Mucosa of rectum (tissue), 2 donors: Measurements from ENCODE around the gene SEC61B.

ENCODE experiments used
- H3K27ac ChIP-seq, 2 donors: one replicate each; pipeline ENCODE4 v1.7.0; 2013; ENCODE audit warnings: inconsistent platforms in 2 of 2, low read depth in 2 of 2, low read length in 2 of 2
- H3K27me3 ChIP-seq, 2 donors: one replicate each; pipeline ENCODE4 v1.7.0; 2013; ENCODE audit warnings: low read length in 2 of 2; ENCODE audit not compliant: control insufficient read depth in 2 of 2, insufficient read depth in 2 of 2
- H3K36me3 ChIP-seq, 2 donors: one replicate each; pipeline ENCODE4 v1.7.0; 2013; ENCODE audit warnings: low read length in 2 of 2; ENCODE audit not compliant: control insufficient read depth in 2 of 2, insufficient read depth in 2 of 2
- H3K4me1 ChIP-seq, 2 donors: one replicate each; pipeline ENCODE4 v1.7.0; 2013; ENCODE audit warnings: low read length in 2 of 2, mild to moderate bottlenecking in 1 of 2; ENCODE audit not compliant: control insufficient read depth in 2 of 2, insufficient read depth in 2 of 2
- H3K4me3 ChIP-seq, 2 donors: one replicate each; pipeline ENCODE4 v1.7.0; 2013; ENCODE audit warnings: low read length in 2 of 2
- H3K9ac ChIP-seq, 2 donors: one replicate each; pipeline ENCODE4 v1.7.0; 2013; ENCODE audit warnings: low read length in 2 of 2, low read depth in 1 of 2, mild to moderate bottlenecking in 1 of 2
- H3K9me3 ChIP-seq, 2 donors: one replicate each; pipeline ENCODE4 v1.7.0; 2013; ENCODE audit warnings: low read length in 2 of 2; ENCODE audit not compliant: control insufficient read depth in 2 of 2
- donor health status: healthy.
- donor health status: Normal muscosa, but diverticular disease.

The SEC61B gene

DNA sequence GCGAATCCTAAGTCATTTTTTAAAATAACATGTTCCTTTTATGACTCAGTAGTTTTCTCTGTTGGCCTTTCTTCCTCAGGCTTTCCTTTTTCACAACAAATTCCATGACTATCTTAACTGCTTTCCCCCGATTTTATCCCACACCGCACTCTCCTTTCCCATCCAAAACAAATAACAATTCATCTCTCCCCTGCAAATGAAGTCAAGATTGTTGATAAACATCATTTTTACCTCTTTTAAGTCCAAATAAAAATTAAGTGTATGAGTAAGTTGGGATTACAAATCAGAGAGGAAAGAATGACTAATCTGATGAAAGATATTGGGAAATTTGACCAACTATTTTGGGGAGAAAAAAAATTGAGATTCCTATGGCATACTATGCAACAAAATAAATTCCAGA, 47.3 kb downstream of the SEC61B start:
- H3K36me3 ChIP-seq: no peaks in the 10 kb centered on the region
- no peaks in the 10 kb centered on the region for H3K4me1 ChIP-seq
- H3K27me3 ChIP-seq: no peaks in the 10 kb centered on the region
- H3K4me3 ChIP-seq: no peak overlapping the region
- H3K9ac ChIP-seq: no peak overlapping the region
- H3K9me3 ChIP-seq: no peaks in the 10 kb centered on the region
- H3K27ac ChIP-seq: no peak overlapping the region

DNA sequence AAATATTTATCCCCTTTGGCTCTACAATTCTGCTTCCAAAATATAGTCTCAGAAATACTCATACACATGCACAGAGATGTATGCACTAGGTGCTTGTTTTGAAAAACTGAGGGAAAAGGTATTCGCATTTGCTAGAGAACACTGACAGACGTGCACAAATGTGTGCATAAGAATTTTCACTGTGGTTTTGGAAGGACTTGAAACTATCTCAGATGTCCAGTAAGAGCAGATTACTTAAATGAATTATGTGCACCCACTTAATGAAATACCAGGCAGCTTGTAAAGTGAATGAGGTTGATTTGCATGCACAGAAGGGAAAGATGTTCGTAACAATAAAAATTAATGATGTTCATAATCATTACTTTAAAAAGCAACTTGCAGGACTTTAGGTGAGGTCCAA, 48.4 kb downstream of the SEC61B start:
- H3K36me3 ChIP-seq: no peaks in the 10 kb centered on the region
- H3K27me3 ChIP-seq: no peaks in the 10 kb centered on the region
- H3K9ac ChIP-seq: no peak overlapping the region
- H3K4me1 ChIP-seq: no peaks in the 10 kb centered on the region
- no peak overlapping the region for H3K4me3 ChIP-seq
- H3K27ac ChIP-seq: no peak overlapping the region
- H3K9me3 ChIP-seq: no peaks in the 10 kb centered on the region

DNA sequence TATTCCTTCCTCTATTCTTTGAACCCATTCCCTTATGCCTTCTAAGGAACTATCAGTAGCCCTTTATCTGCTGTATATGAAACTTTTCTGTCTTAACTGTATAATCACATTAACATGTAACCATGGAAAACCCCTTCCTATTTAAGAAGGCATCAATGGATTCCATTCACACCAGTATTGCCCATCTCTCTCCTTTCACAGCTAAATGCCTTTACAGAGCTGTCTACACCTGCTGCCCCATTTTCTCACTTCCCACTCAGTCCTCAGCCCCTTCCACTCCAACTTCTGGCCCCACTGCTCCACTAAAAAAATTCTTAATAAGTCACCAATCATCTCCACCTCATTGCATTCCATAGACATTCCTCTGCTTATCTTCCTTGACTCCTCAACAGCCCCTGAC, 50.8 kb downstream of the SEC61B start:
- Histone ChIP-seq H3K27me3 (no peaks in the 10 kb centered on the region), H3K27ac (no peak overlapping the region), H3K4me1 (no peaks in the 10 kb centered on the region), H3K36me3 (no peaks in the 10 kb centered on the region), H3K9ac (no peak overlapping the region), H3K9me3 (no peaks in the 10 kb centered on the region), H3K4me3 (no peak overlapping the region)

DNA sequence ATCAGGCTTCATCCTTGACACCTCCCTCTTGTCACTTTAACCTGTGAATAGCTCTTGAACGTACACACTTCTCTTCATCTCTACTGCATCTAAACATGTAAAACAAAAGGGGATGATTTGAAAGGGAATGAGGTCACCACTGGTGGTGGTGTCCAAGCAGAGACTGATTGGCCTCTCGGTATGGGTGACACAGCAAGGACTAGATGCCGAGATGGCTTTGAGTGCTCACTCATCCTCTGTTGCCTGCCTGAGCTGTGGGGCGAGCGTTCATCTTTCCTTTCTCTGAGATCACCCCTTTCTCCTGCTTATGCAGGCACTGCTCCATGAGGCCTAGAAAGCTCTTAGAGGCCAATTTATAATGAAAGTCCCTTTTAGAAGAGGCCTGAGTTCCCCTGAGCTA, 51.9 kb downstream of the SEC61B start:
- Histone ChIP-seq H3K36me3 (no peaks in the 10 kb centered on the region), H3K4me1 (no peaks in the 10 kb centered on the region), H3K9ac (no peak overlapping the region), H3K27ac (no peak overlapping the region), H3K4me3 (no peak overlapping the region), H3K9me3 (no peaks in the 10 kb centered on the region), H3K27me3 (no peaks in the 10 kb centered on the region)

DNA sequence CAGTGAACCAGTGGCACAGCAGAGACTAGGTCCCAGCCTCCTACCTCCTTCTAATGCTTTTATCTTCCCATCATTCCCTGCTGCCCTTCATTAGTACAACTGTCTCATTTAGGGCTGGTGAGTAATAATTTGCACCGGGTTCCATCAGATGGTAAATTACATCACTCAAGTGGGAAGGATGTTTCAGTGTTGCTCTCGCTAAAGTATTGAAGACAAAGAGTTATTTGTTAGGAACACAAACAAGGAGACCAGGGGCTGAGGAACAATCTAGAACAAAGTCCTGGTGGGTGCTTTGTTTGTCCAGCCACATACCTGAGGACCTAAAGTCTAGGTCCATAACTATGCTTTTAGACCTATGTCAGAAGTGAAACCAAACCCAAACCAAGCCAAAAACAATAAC, 52.4 kb downstream of the SEC61B start:
- H3K4me1 ChIP-seq: no peaks in the 10 kb centered on the region
- H3K36me3 ChIP-seq: no peaks in the 10 kb centered on the region
- H3K27ac ChIP-seq: no peak overlapping the region
- H3K9ac ChIP-seq: no peak overlapping the region
- no peaks in the 10 kb centered on the region for H3K27me3 ChIP-seq
- H3K9me3 ChIP-seq: no peaks in the 10 kb centered on the region
- no peak overlapping the region for H3K4me3 ChIP-seq
